Measurements from ENCODE around the gene THAP4. TPM values are rescaled to one million over a fixed set of nuclear protein-coding genes. Genes with fewer than 3 reads are reported as not detected.

The THAP4 gene
- polyA plus RNA-seq, 3 donors: 15.1 to 25.9 (median 16.3) TPM

DNA sequence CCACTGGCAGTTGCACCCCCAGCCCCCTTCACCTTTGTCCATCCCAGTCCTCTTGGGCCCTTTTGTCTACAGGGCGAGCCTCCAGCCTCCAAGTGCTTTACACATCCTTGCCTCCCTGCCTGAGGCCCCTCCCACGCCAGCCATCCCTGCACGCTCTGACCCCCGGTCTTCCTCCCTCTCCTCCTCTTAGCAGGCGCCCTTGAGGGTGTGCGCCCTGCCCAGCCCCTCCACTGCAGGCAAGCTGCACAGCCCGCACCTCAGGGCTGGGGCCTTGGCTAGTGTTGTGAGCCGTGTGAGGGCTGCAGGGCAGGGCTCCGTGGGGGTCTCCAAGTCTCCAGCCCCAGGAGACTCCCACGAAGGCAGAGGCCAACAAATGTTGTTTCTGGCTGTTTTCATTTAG, 71.5 kb downstream of the THAP4 start:
- Histone ChIP-seq H3K9me3 (replicated peaks in 1 of 2; ENCODE audit: control insufficient read depth in 1 of 2, insufficient read depth in 1 of 2, low read length in 2 of 2) (no peaks in the 10 kb centered on the region), H3K79me2 (ENCODE audit: insufficient read depth, low read length) (no peaks in the 10 kb centered on the region), H3K4me3 (replicated peaks in 1 of 3; ENCODE audit: low read depth in 2 of 3, low read length in 3 of 3) (no peak overlapping the region), H2AFZ (ENCODE audit: insufficient read depth, low read depth, low read length, poor library complexity, severe bottlenecking) (no peak overlapping the region), H3K27me3 (ENCODE audit: control insufficient read depth in 2 of 2, insufficient read depth in 2 of 2, low read length in 2 of 2) (peaks cover 0 to 6% of the 10 kb centered on the region in 2 donors), H3K4me1 (ENCODE audit: control insufficient read depth in 1 of 2, insufficient read depth in 2 of 2, low read length in 2 of 2) (no peaks in the 10 kb centered on the region), H3K36me3 (replicated peaks in 1 of 2; ENCODE audit: control insufficient read depth in 1 of 2, insufficient read depth in 2 of 2, low read length in 2 of 2) (no peaks in the 10 kb centered on the region), H4K20me1 (ENCODE audit: insufficient read depth, low read length) (no peaks in the 10 kb centered on the region), H3K4me2 (replicated peaks; ENCODE audit: extremely low read depth, low read length, poor library complexity, severe bottlenecking) (no peak overlapping the region), H3K27ac (ENCODE audit: low read depth in 1 of 2, low read length in 2 of 2) (no peak overlapping the region), H3K9ac (ENCODE audit: insufficient read depth, low read length, poor library complexity, severe bottlenecking) (no peak overlapping the region)
- Mint-ChIP-seq H3K4me3 (no peak overlapping the region), H3K27ac (no peak overlapping the region), H3K27me3 (ENCODE audit: low read depth in 3 of 3) (peaks cover 3 to 11% (median 8%) of the 10 kb centered on the region in 3 donors), H3K9me3 (peaks cover 0 to 3% (median 0%) of the 10 kb centered on the region in 7 donors), H3K36me3 (no peaks in the 10 kb centered on the region), H3K4me1 (no peaks in the 10 kb centered on the region)
- no peak for DNase-seq
- TF ChIP-seq, protein P1, sequence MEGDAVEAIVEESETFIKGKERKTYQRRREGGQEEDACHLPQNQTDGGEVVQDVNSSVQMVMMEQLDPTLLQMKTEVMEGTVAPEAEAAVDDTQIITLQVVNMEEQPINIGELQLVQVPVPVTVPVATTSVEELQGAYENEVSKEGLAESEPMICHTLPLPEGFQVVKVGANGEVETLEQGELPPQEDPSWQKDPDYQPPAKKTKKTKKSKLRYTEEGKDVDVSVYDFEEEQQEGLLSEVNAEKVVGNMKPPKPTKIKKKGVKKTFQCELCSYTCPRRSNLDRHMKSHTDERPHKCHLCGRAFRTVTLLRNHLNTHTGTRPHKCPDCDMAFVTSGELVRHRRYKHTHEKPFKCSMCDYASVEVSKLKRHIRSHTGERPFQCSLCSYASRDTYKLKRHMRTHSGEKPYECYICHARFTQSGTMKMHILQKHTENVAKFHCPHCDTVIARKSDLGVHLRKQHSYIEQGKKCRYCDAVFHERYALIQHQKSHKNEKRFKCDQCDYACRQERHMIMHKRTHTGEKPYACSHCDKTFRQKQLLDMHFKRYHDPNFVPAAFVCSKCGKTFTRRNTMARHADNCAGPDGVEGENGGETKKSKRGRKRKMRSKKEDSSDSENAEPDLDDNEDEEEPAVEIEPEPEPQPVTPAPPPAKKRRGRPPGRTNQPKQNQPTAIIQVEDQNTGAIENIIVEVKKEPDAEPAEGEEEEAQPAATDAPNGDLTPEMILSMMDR (IDR thresholded peaks at IDR 0.05): no peak
- WGBS (ENCODE audit: insufficient coverage): 89% methylated on average over 9 of the region's 10 CpGs
- intact Hi-C loops (cut with micrococcal nuclease): no loop called here

DNA sequence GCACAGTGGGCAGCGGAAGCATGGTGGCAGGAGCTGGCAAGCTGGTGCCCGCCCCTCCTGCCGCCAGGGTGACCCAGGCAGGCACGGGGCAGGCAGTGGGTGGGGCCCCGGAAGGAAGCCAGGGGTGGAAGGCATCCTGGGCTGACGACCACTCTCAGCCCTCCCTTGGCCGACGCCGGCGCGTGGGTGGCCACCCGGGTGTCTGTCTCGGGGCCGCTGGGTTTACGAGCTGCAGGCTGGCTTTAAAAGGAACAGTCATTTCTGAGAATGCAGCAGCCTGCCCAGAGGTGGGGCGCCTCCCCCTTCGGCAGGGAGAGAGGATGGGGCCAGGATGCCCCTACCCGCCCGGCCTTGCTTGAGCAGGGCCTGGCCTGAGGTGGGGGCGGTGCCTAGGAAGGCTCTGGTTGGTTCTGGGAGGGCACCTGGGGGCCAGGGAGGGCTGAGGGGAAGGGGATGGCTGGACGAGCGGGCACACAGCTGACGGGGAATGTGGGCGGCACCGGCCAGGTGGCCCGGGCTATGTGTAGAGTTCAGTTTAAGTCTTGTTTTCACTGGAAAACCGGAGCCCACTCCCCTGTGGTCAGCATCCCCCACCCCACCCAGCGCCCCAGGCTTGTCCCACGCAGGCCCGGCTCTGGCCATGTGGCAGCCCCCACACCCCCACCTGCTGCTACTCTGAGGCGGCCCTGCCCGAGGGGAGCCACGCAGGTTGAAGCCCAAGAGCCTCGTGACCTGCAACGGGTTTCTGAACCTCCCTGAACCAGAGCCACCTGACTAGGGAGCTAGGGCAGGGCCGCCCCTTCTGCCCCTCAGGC, 72.2 kb downstream of the THAP4 start:
- Histone ChIP-seq H3K4me1 (ENCODE audit: control insufficient read depth in 1 of 2, insufficient read depth in 2 of 2, low read length in 2 of 2) (no peaks in the 10 kb centered on the region), H3K9ac (ENCODE audit: insufficient read depth, low read length, poor library complexity, severe bottlenecking) (no peak overlapping the region), H3K4me2 (replicated peaks; ENCODE audit: extremely low read depth, low read length, poor library complexity, severe bottlenecking) (no peak overlapping the region), H3K4me3 (replicated peaks in 1 of 3; ENCODE audit: low read depth in 2 of 3, low read length in 3 of 3) (no peak overlapping the region), H3K27me3 (ENCODE audit: control insufficient read depth in 2 of 2, insufficient read depth in 2 of 2, low read length in 2 of 2) (peaks cover 0 to 12% of the 10 kb centered on the region in 2 donors), H3K79me2 (ENCODE audit: insufficient read depth, low read length) (no peaks in the 10 kb centered on the region), H3K36me3 (replicated peaks in 1 of 2; ENCODE audit: control insufficient read depth in 1 of 2, insufficient read depth in 2 of 2, low read length in 2 of 2) (no peaks in the 10 kb centered on the region), H4K20me1 (ENCODE audit: insufficient read depth, low read length) (no peaks in the 10 kb centered on the region), H3K27ac (ENCODE audit: low read depth in 1 of 2, low read length in 2 of 2) (no peak overlapping the region), H3K9me3 (replicated peaks in 1 of 2; ENCODE audit: control insufficient read depth in 1 of 2, insufficient read depth in 1 of 2, low read length in 2 of 2) (no peaks in the 10 kb centered on the region), H2AFZ (ENCODE audit: insufficient read depth, low read depth, low read length, poor library complexity, severe bottlenecking) (no peak overlapping the region)
- H3K4me3 Mint-ChIP-seq: no peak overlapping the region
- no peaks in the 10 kb centered on the region for H3K4me1 Mint-ChIP-seq
- TF ChIP-seq, protein P1 (IDR thresholded peaks at IDR 0.05): no peak
- 87% methylated on average over 29 of the region's 36 CpGs for WGBS (ENCODE audit: insufficient coverage)
- no peak for DNase-seq
- H3K36me3 Mint-ChIP-seq: no peaks in the 10 kb centered on the region
- peaks cover 9 to 17% (median 14%) of the 10 kb centered on the region in 3 donors for H3K27me3 Mint-ChIP-seq (ENCODE audit: low read depth in 3 of 3)
- H3K27ac Mint-ChIP-seq: no peak overlapping the region
- H3K9me3 Mint-ChIP-seq: peaks cover 0 to 3% (median 0%) of the 10 kb centered on the region in 7 donors
- intact Hi-C loops (cut with micrococcal nuclease): no loop called here

Measured in CD14-positive monocyte (primary cell).